A549 (cell line): ENCODE results near the gene TMTC1. TPM values are rescaled to one million over a fixed set of nuclear protein-coding genes. Genes with fewer than 3 reads are reported as not detected.

Source experiments
- ATAC-seq, 2 experiments: fragments of 200-7000 bp in 1 of 2; fragments of >200 bp in 1 of 2; cut with Nextera tagmentation in 1 of 2; cut with Tn5 transposase in 1 of 2; 3 replicates each; pipeline versions ENCODE4 v1.8.0 to v1.9.1; 2018 to 2020; ENCODE audit warnings: mild to moderate bottlenecking in 1 of 2, moderate library complexity in 1 of 2
- CTCF ChIA-PET: fragments of 300-600 bp; sonication (Branson Sonifier 250); formaldehyde crosslinking; extraction: SDS; loops from one replicate; lab custom pipeline; 2021; ENCODE audit warnings: antibody characterized with exemption, inconsistent platforms; lab: Yijun Ruan, JAX
- POLR2A ChIA-PET: fragments of 350-600 bp; formaldehyde crosslinking; extraction: SDS; loops from one replicate; lab custom pipeline; 2021; ENCODE audit warnings: antibody characterized with exemption, inconsistent platforms; lab: Yijun Ruan, JAX
- DNase-seq, 2 experiments: peaks; one replicate each; pipeline versions ENCODE4 v3.0.0 to v3.0.0-alpha.2; 2011 to 2016; ENCODE audit warnings: low read depth in 1 of 2, low spot score in 1 of 2
- FAIRE-seq: peaks from 2 replicates; lab custom pipeline; 2011; peaks lifted over from hg19 to GRCh38; lab: Jason Lieb, UNC
- H3K27ac ChIP-seq, 2 experiments: fragments of >200 bp; sonication (Bioruptor Twin); formaldehyde crosslinking; 3 replicates each; pipeline ENCODE4 v1.5.1; 2016 to 2017
- H3K4me1 ChIP-seq: fragments of >200 bp; sonication (Bioruptor Twin); formaldehyde crosslinking; 3 replicates; pipeline ENCODE4 v1.6.1; 2016
- H3K4me2 ChIP-seq: fragments of >200 bp; sonication (Bioruptor Twin); formaldehyde crosslinking; 3 replicates; pipeline ENCODE4 v1.6.1; 2016
- H3K4me3 ChIP-seq: fragments of >200 bp; sonication (Bioruptor Twin); formaldehyde crosslinking; 3 replicates; pipeline ENCODE4 v1.5.1; 2016
- H3K9me3 ChIP-seq: fragments of >200 bp; sonication (Bioruptor Twin); formaldehyde crosslinking; 3 replicates; pipeline ENCODE4 v1.6.1; 2016
- BCL3 ChIP-seq: fragments of >200 bp; sonication (Bioruptor Twin); formaldehyde crosslinking; IDR thresholded peaks from 3 replicates; pipeline ENCODE4 v1.6.1; 2016
- BHLHE40 ChIP-seq: IDR thresholded peaks from 2 replicates; pipeline ENCODE4 v1.6.1; 2012; ENCODE audit warnings: low read depth, low read length, inconsistent platforms
- CBX2 ChIP-seq: fragments of 200-600 bp; sonication (generic); IDR thresholded peaks from 2 replicates; pipeline ENCODE4 v1.6.1; 2016; ENCODE audit warnings: low read depth, mild to moderate bottlenecking, borderline replicate concordance
- CEBPB ChIP-seq, 2 experiments: fragments of >200 bp in 1 of 2; sonication (Bioruptor Twin) in 1 of 2; formaldehyde crosslinking in 1 of 2; IDR thresholded peaks; 2 replicates each; pipeline ENCODE4 v1.6.1; 2012 to 2016
- EHMT2 ChIP-seq: fragments of 200-600 bp; sonication (generic); IDR thresholded peaks from 2 replicates; pipeline ENCODE4 v1.6.1; 2016; ENCODE audit warnings: antibody characterized with exemption, low read depth, mild to moderate bottlenecking, moderate library complexity
- EP300 ChIP-seq, 2 experiments: fragments of >200 bp; sonication (Bioruptor Twin); formaldehyde crosslinking; IDR thresholded peaks; 2 replicates in 1 of 2; 3 replicates in 1 of 2; pipeline ENCODE4 v1.6.1; 2016 to 2017
- FOSL2 ChIP-seq, 2 experiments: fragments of 450-650 bp in 1 of 2; fragments of >200 bp in 1 of 2; sonication (Bioruptor Twin) in 1 of 2; formaldehyde crosslinking; IDR thresholded peaks; 2 replicates each; pipeline versions ENCODE4 v1.5.0 to v1.6.1; 2016 to 2020; ENCODE audit warnings: mild to moderate bottlenecking in 1 of 2, moderate library complexity in 1 of 2
- HDAC2 ChIP-seq: fragments of 200-600 bp; sonication (generic); IDR thresholded peaks from 2 replicates; pipeline ENCODE4 v1.6.1; 2016
- HEYL ChIP-seq: fragments of 250-450 bp; sonication (Bioruptor Pico); IDR thresholded peaks from 2 replicates; pipeline ENCODE4 v1.8.0; 2021; ENCODE audit warnings: mild to moderate bottlenecking, moderate library complexity
- HOXA7 ChIP-seq: fragments of 250-450 bp; sonication (Bioruptor Pico); IDR thresholded peaks from 2 replicates; pipeline ENCODE4 v1.5.0; 2020; ENCODE audit warnings: mild to moderate bottlenecking, moderate library complexity
- HOXB13 ChIP-seq: fragments of 250-450 bp; sonication (Bioruptor Pico); IDR thresholded peaks from 2 replicates; pipeline ENCODE4 v1.5.0; 2020; ENCODE audit warnings: low read depth, mild to moderate bottlenecking, moderate library complexity
- JUN ChIP-seq, 2 experiments: fragments of >200 bp; sonication (Bioruptor Twin); formaldehyde crosslinking; IDR thresholded peaks; 2 replicates in 1 of 2; 3 replicates in 1 of 2; pipeline ENCODE4 v1.6.1; 2016 to 2017
- KDM1A ChIP-seq: fragments of 200-600 bp; sonication (generic); IDR thresholded peaks from 2 replicates; pipeline ENCODE4 v1.6.1; 2016; ENCODE audit warnings: low read depth, mild to moderate bottlenecking
- MAX ChIP-seq: IDR thresholded peaks from 2 replicates; pipeline ENCODE4 v1.6.1; 2012
- MYC ChIP-seq: IDR thresholded peaks from 2 replicates; pipeline ENCODE4 v1.6.1; 2012; ENCODE audit warnings: mild to moderate bottlenecking, inconsistent platforms, low read length, improper control_type of control experiment, borderline replicate concordance
- NFE2L2 ChIP-seq: fragments of 150-350 bp; conservative IDR thresholded peaks from 2 replicates; pipeline ENCODE4 v1.6.1; 2014; ENCODE audit warnings: low read length
- POLR2A ChIP-seq: IDR thresholded peaks from 2 replicates; pipeline ENCODE4 v1.6.1; 2012; ENCODE audit warnings: mild to moderate bottlenecking, low read length
- POLR2AphosphoS2 ChIP-seq: conservative IDR thresholded peaks from 2 replicates; pipeline ENCODE4 v1.6.1; 2012; ENCODE audit warnings: low read length, improper control_type of control experiment, inconsistent platforms
- RAD21 ChIP-seq, 2 experiments: fragments of >200 bp in 1 of 2; sonication (Bioruptor Twin) in 1 of 2; formaldehyde crosslinking in 1 of 2; IDR thresholded peaks in 1 of 2; conservative IDR thresholded peaks in 1 of 2; 2 replicates in 1 of 2; 3 replicates in 1 of 2; pipeline ENCODE4 v1.6.1; 2012 to 2018; ENCODE audit warnings: inconsistent platforms in 1 of 2
- RCOR1 ChIP-seq: fragments of 150-350 bp; IDR thresholded peaks from 2 replicates; pipeline ENCODE4 v1.6.1; 2014; ENCODE audit warnings: antibody characterized with exemption, low read length, low read depth
- SMC3 ChIP-seq: fragments of >200 bp; sonication (Bioruptor Twin); formaldehyde crosslinking; IDR thresholded peaks from 3 replicates; pipeline ENCODE4 v1.6.1; 2018; ENCODE audit warnings: inconsistent platforms
- TFCP2L1 ChIP-seq: fragments of 250-450 bp; sonication (Bioruptor Pico); IDR thresholded peaks from 2 replicates; pipeline ENCODE4 v1.5.0; 2021; ENCODE audit warnings: mild to moderate bottlenecking
- TP53 ChIP-seq: fragments of 250-450 bp; sonication (Bioruptor Pico); IDR thresholded peaks from 2 replicates; pipeline ENCODE4 v1.5.0; 2021; ENCODE audit warnings: mild to moderate bottlenecking, moderate library complexity
- ZFP36 ChIP-seq: fragments of 450-650 bp; IDR thresholded peaks from 2 replicates; pipeline ENCODE4 v1.6.1; 2014; ENCODE audit warnings: borderline replicate concordance; ENCODE audit not compliant: partially characterized antibody
- ZSCAN20 ChIP-seq: fragments of 250-450 bp; sonication (Bioruptor Pico); IDR thresholded peaks from 2 replicates; pipeline ENCODE4 v1.8.0; 2022; ENCODE audit warnings: mild to moderate bottlenecking, moderate library complexity
- WGBS: methylation state at CpG from one replicate; pipeline ENCODE4 v1.1.6; 2017; ENCODE audit errors: missing lambda C conversion rate; 5-methylcytosine and 5-hydroxymethylcytosine counted together
- polyA minus RNA-seq: library from RNA; depleted of rRNA, polyadenylated mRNA; stranded (reverse); fragments of >200 nt; gene quantifications from 2 replicates; pipeline ENCODE4 v1.2.3, GENCODE V29; 2011; rRNA and poly(A)+ RNA removed
- polyA plus RNA-seq, 4 experiments: library from polyadenylated mRNA; depleted of rRNA in 3 of 4; stranded (reverse); fragments of >200 nt; fragmentation: RNase III in 1 of 4; extraction: RNeasy Plus Mini Kit Qiagen cat#74134 plus additional on column Dnase treatment in 1 of 4; gene quantifications; 2 replicates in 3 of 4; 3 replicates in 1 of 4; pipeline ENCODE4 v1.2.3, GENCODE V29; 2011 to 2017
- TF ChIP-seq, protein P1 (sequence below): fragments of 200-600 bp; sonication (generic); IDR thresholded peaks from 2 replicates; pipeline ENCODE4 v1.6.1; 2016; ENCODE audit warnings: antibody characterized with exemption, mild to moderate bottlenecking, moderate library complexity

TMTC1 gene
- polyA plus RNA-seq (2011; rRNA removed) (0.16 and 0.28 TPM in 2 replicates), polyA plus RNA-seq (2017; fragmentation: RNase III; extraction: RNeasy Plus Mini Kit Qiagen cat#74134 plus additional on column Dnase treatment) (0.04 TPM in 2 of 3 replicates, not detected in the other), polyA minus RNA-seq (0.44 and 2.0 TPM in 2 replicates)
- polyA plus RNA-seq (2012; cell fraction: cytosol; rRNA removed), result 0.04 TPM in 2 replicates
- 0.02 and 0.04 TPM in 2 replicates for polyA plus RNA-seq (2012; cell fraction: nucleus; rRNA removed)

DNA sequence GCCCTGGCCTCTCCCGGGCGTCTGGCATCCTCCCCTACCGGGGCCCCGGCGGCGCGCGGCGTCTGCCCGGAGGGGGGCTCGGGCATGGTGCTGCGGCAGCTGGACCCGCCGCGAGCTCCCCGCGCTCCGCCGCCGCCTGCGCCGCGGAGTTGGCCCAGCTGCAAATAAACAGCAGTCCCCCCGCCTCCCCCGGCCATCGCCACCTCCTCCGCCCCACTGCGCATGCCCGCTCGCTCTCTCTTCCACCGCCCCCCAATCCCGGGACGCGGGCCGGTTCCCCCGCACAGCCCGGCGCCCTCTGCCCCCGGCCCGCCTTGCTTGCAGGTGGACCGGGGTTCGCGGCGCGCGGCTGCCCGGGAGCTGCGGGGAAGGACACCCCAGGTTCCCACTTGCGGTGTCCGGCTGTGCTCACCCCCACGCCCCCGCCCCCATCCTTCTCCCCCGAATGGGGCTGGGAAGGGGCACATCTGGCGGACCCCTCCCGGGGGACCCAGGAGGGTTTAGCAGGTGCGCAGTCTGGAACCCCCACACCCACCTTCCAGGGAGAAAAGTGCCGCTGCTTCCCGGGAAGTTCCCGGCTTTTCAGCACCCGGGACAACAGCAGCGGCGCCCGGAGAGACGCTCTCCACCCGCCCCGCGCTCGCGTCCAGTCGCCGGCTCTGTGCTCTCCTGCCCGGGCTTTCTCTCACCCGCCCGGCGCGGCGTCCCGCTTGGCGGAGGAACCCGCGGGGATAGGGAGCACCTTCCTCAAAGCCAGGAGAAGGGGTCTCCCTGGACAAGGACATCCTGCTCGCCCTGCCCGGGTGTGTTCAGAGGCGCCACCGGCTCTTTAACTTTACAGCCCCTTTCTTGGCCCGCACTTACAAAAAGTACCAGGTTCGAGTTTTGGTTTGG is at the start of gene TMTC1:
Gene TMTC1, minus strand, starts transcription at position 170 of the 894 bp plus-strand sequence. CDS start 191 bp downstream, outside the sequence.
- ChIA-PET POLR2A (no interaction called here), CTCF (no interaction called here)
- H3K4me1 ChIP-seq, result peaks cover 4% of the 10 kb centered on the region; the same call in 1 of the 3 replicates
- H3K4me3 ChIP-seq, result peak within 1 kb of the TSS; percentile 78
- peak within 1 kb of the TSS in 1 of 2 experiments; percentile 60; a peak in 2 of 6 replicates for H3K27ac ChIP-seq
- ATAC-seq (peak; percentile 82 to 87), FAIRE-seq (no peak), DNase-seq (peak in 1 of 2 experiments; percentile 27)
- peak within 1 kb of the TSS; percentile 100 for H3K4me2 ChIP-seq
- TF ChIP-seq JUN (IDR thresholded peaks at IDR 0.05) (no peak), EP300 (IDR thresholded peaks at IDR 0.05) (no peak), HOXB13 (no peak)
- TF ChIP-seq, protein P1, sequence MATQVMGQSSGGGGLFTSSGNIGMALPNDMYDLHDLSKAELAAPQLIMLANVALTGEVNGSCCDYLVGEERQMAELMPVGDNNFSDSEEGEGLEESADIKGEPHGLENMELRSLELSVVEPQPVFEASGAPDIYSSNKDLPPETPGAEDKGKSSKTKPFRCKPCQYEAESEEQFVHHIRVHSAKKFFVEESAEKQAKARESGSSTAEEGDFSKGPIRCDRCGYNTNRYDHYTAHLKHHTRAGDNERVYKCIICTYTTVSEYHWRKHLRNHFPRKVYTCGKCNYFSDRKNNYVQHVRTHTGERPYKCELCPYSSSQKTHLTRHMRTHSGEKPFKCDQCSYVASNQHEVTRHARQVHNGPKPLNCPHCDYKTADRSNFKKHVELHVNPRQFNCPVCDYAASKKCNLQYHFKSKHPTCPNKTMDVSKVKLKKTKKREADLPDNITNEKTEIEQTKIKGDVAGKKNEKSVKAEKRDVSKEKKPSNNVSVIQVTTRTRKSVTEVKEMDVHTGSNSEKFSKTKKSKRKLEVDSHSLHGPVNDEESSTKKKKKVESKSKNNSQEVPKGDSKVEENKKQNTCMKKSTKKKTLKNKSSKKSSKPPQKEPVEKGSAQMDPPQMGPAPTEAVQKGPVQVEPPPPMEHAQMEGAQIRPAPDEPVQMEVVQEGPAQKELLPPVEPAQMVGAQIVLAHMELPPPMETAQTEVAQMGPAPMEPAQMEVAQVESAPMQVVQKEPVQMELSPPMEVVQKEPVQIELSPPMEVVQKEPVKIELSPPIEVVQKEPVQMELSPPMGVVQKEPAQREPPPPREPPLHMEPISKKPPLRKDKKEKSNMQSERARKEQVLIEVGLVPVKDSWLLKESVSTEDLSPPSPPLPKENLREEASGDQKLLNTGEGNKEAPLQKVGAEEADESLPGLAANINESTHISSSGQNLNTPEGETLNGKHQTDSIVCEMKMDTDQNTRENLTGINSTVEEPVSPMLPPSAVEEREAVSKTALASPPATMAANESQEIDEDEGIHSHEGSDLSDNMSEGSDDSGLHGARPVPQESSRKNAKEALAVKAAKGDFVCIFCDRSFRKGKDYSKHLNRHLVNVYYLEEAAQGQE, result peak; percentile 76
- 8% methylated on average over 32 of the region's 87 CpGs for WGBS
- H3K9me3 ChIP-seq, result peaks cover 5% of the 10 kb centered on the region; the same call in 2 of the 3 replicates

- TF ChIP-seq MYC (no peak), SMC3 (no peak), POLR2AphosphoS2 (no peak), TP53 (CRISPR knock-in tag) (no peak), HEYL (CRISPR knock-in tag) (no peak), HOXA7 (CRISPR knock-in tag) (no peak), TFCP2L1 (CRISPR knock-in tag) (no peak), HDAC2 (no peak), EHMT2 (no peak)
- Histone ChIP-seq H3K4me1 (no peaks in the 10 kb centered on the region), H3K4me2 (no peak overlapping the region), H3K4me3 (no peak overlapping the region), H3K27ac (no peak overlapping the region), H3K9me3 (no peaks in the 10 kb centered on the region)
- WGBS, result 4% methylated on average over 3 of the region's 3 CpGs
- ChIA-PET CTCF (no interaction called here), POLR2A (no interaction called here)
- DNase-seq, result no peak
- no peak for ATAC-seq
- no peak for FAIRE-seq
These were observed 47.4 kb upstream of the TMTC1 start for GRCh38 chr12:29831173-29831572.

DNA sequence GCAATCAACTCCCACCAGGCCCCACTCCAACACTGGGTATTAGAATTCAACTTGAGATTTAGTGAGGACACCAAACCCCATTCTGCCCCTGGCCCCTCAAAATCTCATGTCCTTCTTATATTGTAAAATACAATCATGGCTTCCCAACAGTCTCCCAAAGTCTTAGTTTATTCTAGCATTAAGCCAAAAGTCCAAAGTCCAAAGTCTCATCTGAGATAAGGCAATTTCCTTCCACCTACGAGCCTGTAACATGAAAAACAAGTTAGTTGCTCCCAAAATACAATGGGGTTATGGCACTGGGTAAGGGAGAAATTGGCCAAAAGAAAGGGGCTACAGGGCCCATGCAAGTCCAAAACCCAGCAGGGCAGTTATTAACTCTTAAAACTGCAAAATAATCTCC is 46.6 kb upstream of the TMTC1 start:
- POLR2A ChIA-PET, result no interaction called here

More for the DNA sequence above, 46.6 kb upstream of the TMTC1 start:
- CTCF ChIA-PET, result no interaction called here
- Histone ChIP-seq H3K9me3 (no peaks in the 10 kb centered on the region), H3K4me1 (no peaks in the 10 kb centered on the region), H3K4me3 (no peak overlapping the region), H3K4me2 (no peak overlapping the region), H3K27ac (no peak overlapping the region)
- FAIRE-seq (no peak), DNase-seq (no peak), ATAC-seq (no peak)
- WGBS, result 4% methylated on average over 1 of the region's 1 CpG
- TF ChIP-seq MYC (no peak), CEBPB (IDR thresholded peaks at IDR 0.05) (no peak), HEYL (CRISPR knock-in tag) (no peak), HDAC2 (no peak), CBX2 (no peak), POLR2A (no peak), TFCP2L1 (CRISPR knock-in tag) (no peak), RAD21 (conservative IDR thresholded peaks at IDR 0.05 in 1 of 2, IDR thresholded peaks at IDR 0.05 in 1 of 2) (no peak), MAX (no peak), ZFP36 (no peak), EP300 (IDR thresholded peaks at IDR 0.05) (no peak), ZSCAN20 (CRISPR knock-in tag) (no peak), FOSL2 (IDR thresholded peaks at IDR 0.05) (no peak), FOSL2 (CRISPR knock-in tag; IDR thresholded peaks at IDR 0.05) (no peak), BCL3 (no peak), HOXA7 (CRISPR knock-in tag) (no peak), BHLHE40 (no peak), KDM1A (no peak), NFE2L2 (no peak), RCOR1 (no peak)
